Ramos (cell line): Measurements from ENCODE around the gene PLEKHH3.

Experiments used
- in situ Hi-C: fragments of 300-500 bp; cut with MboI; formaldehyde crosslinking; loops from one replicate; pipeline ENCODE4 v1.14.3; 2022; ENCODE audit warnings: low sequenced_read_pairs; ENCODE audit not compliant: unreplicated experiment

Gene PLEKHH3

GRCh38 chr17:42676424-42677011, at the start of gene PLEKHH3:
TSS of gene PLEKHH3 (minus strand) at chr17:42676994. CDS start at chr17:42676563, 431 bp downstream.
- in situ Hi-C loops, result no loop called here

GRCh38 chr17:42725143-42725542, 48.3 kb upstream of the PLEKHH3 start:
- in situ Hi-C loops, result loop anchor here (25.0 kb wide), 1 partner anchor 637 kb away; no protein-coding TSS in a partner anchor

- in situ Hi-C loops, result loop anchor here (25.0 kb wide), 2 partner anchors 214 to 589 kb away; no protein-coding TSS in a partner anchor
These were observed 46.8 kb upstream of the PLEKHH3 start for GRCh38 chr17:42723636-42724035.

GRCh38 chr17:42720996-42721583, 44.3 kb upstream of the PLEKHH3 start:
- in situ Hi-C loops, result loop anchor here (25.0 kb wide), 2 partner anchors 216 to 591 kb away; no protein-coding TSS in a partner anchor

- in situ Hi-C loops, result loop anchor here (25.0 kb wide), 2 partner anchors 228 to 603 kb away; no protein-coding TSS in a partner anchor
These were observed 32.8 kb upstream of the PLEKHH3 start for GRCh38 chr17:42709561-42709960.

- in situ Hi-C loops, result loop anchor here (25.0 kb wide), 2 partner anchors 229 to 604 kb away; no protein-coding TSS in a partner anchor
These were observed 31.8 kb upstream of the PLEKHH3 start for GRCh38 chr17:42708588-42708987.

- in situ Hi-C loops, result loop anchor here (25.0 kb wide), 2 partner anchors 231 to 606 kb away; no protein-coding TSS in a partner anchor
These were observed 29.9 kb upstream of the PLEKHH3 start for GRCh38 chr17:42706732-42707131.

- in situ Hi-C loops, result loop anchor here (25.0 kb wide), 2 partner anchors 232 to 607 kb away; no protein-coding TSS in a partner anchor
These were observed 28.2 kb upstream of the PLEKHH3 start for GRCh38 chr17:42704837-42705494.

- in situ Hi-C loops, result loop anchor here (25.0 kb wide), 2 partner anchors 233 to 608 kb away; no protein-coding TSS in a partner anchor
These were observed 27.7 kb upstream of the PLEKHH3 start for GRCh38 chr17:42704490-42704836.

GRCh38 chr17:42702446-42702845, 25.7 kb upstream of the PLEKHH3 start:
- in situ Hi-C loops, result loop anchor here (25.0 kb wide), 2 partner anchors 235 to 610 kb away; no protein-coding TSS in a partner anchor

- in situ Hi-C loops, result loop anchor here (25.0 kb wide), 2 partner anchors 237 to 612 kb away; no protein-coding TSS in a partner anchor
These were observed 23.9 kb upstream of the PLEKHH3 start for GRCh38 chr17:42700586-42701289.

- in situ Hi-C loops, result no loop called here
These were observed 22.6 kb upstream of the PLEKHH3 start for GRCh38 chr17:42699415-42699740.

GRCh38 chr17:42698736-42699414, 22.1 kb upstream of the PLEKHH3 start:
- in situ Hi-C loops, result no loop called here

GRCh38 chr17:42697108-42697811, 20.5 kb upstream of the PLEKHH3 start:
- in situ Hi-C loops, result no loop called here

- in situ Hi-C loops, result no loop called here
These were observed 18.7 kb upstream of the PLEKHH3 start for GRCh38 chr17:42695500-42695899.

- in situ Hi-C loops, result no loop called here
These were observed 17.7 kb upstream of the PLEKHH3 start for GRCh38 chr17:42694524-42694923.

GRCh38 chr17:42692489-42692888, 15.7 kb upstream of the PLEKHH3 start:
- in situ Hi-C loops, result no loop called here

- in situ Hi-C loops, result no loop called here
These were observed 14.3 kb upstream of the PLEKHH3 start for GRCh38 chr17:42691021-42691545.

GRCh38 chr17:42690596-42690995, 13.8 kb upstream of the PLEKHH3 start:
- in situ Hi-C loops, result no loop called here
